ENCODE measurements around the gene TMEM170B. TPM values are rescaled to one million over a fixed set of nuclear protein-coding genes. Genes with fewer than 3 reads are reported as not detected.
A peak's percentile ranks its signal among the peaks of the same experiment; 100 is the strongest.
"Not testable (repeated sequence)": the region's sequence is repeated elsewhere in the genome, so short reads cannot be mapped to it uniquely, and the experiment has no call there.

Gene TMEM170B
- polyA plus RNA-seq, 3 donors from 2014 or later: 0.17 to 0.59 (median 0.36) TPM

GRCh38 chr6:11538819-11539468, 1.4 kb downstream of the TMEM170B start:
- Mint-ChIP-seq H3K36me3 (no peaks in the 10 kb centered on the region), H3K9me3 (no peaks in the 10 kb centered on the region), H3K4me3 (peak overlapping the region; percentile 86 to 92 (median 88)), H3K4me1 (peaks cover 10 to 20% of the 10 kb centered on the region in 2 donors), H3K27me3 (ENCODE audit: low read depth in 3 of 3) (peaks cover 0 to 9% (median 5%) of the 10 kb centered on the region in 3 donors), H3K27ac (peak overlapping the region in 5 of 6 donors; percentile 71 to 89 (median 81))
- no peak for DNase-seq

- DNase-seq: no peak
- H3K36me3 Mint-ChIP-seq: no peaks in the 10 kb centered on the region
- no peak overlapping the region for H3K4me3 Mint-ChIP-seq
- H3K9me3 Mint-ChIP-seq: no peaks in the 10 kb centered on the region
- peaks cover 6 to 11% of the 10 kb centered on the region in 2 donors for H3K4me1 Mint-ChIP-seq
- H3K27ac Mint-ChIP-seq: no peak overlapping the region
- peaks cover 0 to 5% (median 5%) of the 10 kb centered on the region in 3 donors for H3K27me3 Mint-ChIP-seq (ENCODE audit: low read depth in 3 of 3)
These were observed 5.3 kb downstream of the TMEM170B start for GRCh38 chr6:11542863-11543262.

GRCh38 chr6:11543919-11544518, 6.5 kb downstream of the TMEM170B start:
- peaks cover 0 to 2% (median 0%) of the 10 kb centered on the region in 6 donors for H3K9me3 Mint-ChIP-seq
- no peaks in the 10 kb centered on the region for H3K36me3 Mint-ChIP-seq
- no peak overlapping the region for H3K4me3 Mint-ChIP-seq
- peaks cover 0 to 5% (median 0%) of the 10 kb centered on the region in 3 donors for H3K27me3 Mint-ChIP-seq (ENCODE audit: low read depth in 3 of 3)
- peaks cover 1 to 6% of the 10 kb centered on the region in 2 donors for H3K4me1 Mint-ChIP-seq
- DNase-seq: no peak
- no peak overlapping the region for H3K27ac Mint-ChIP-seq

DNA sequence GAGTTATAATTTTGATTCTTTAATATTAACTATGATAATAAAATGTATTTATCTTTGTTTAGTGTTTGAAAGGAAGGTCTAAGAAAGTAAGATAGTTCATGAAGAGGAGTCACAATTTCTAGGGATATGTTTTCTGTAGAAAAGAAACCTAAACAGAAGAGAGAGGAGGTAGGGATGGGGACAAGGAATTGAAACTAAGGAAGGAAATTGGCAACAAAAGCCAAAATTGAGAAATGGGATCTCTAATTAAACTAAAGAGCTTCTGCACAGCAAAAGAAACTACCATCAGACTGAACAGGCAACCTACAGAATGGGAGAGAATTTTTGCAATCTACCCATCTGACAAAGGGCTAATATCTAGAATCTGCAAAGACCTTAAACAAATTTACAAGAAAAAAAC, 10.3 kb downstream of the TMEM170B start:
- H3K36me3 Mint-ChIP-seq; DNase-seq; H3K27ac Mint-ChIP-seq; H3K27me3 Mint-ChIP-seq (ENCODE audit: low read depth in 3 of 3); H3K4me1 Mint-ChIP-seq; H3K4me3 Mint-ChIP-seq; H3K9me3 Mint-ChIP-seq: not testable (repeated sequence)

DNA sequence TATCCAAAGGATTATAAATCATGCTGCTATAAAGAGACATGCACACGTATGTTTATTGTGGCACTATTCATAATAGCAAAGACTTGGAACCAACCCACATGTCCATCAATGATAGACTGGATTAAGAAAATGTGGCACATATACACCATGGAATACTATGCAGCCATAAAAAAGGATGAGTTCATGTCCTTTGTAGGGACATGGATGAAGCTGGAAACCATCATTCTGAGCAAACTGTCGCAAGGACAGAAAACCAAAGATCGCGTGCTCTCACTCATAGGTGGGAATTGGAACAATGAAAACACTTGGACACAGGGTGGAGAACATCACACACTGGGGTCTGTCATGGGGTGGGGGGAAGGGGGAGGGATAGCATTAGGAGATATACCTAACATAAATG, 11.0 kb downstream of the TMEM170B start:
- not testable (repeated sequence) for H3K4me1 Mint-ChIP-seq; H3K27ac Mint-ChIP-seq; H3K36me3 Mint-ChIP-seq; DNase-seq; H3K27me3 Mint-ChIP-seq (ENCODE audit: low read depth in 3 of 3); H3K9me3 Mint-ChIP-seq; H3K4me3 Mint-ChIP-seq

- Mint-ChIP-seq H3K27ac (no peak overlapping the region), H3K4me1 (no peaks in the 10 kb centered on the region)
These were observed 13.5 kb downstream of the TMEM170B start for GRCh38 chr6:11551053-11551452.

GRCh38 chr6:11552442-11552841, 14.9 kb downstream of the TMEM170B start:
- no peaks in the 10 kb centered on the region for H3K36me3 Mint-ChIP-seq
- peaks cover 0 to 2% (median 0%) of the 10 kb centered on the region in 3 donors for H3K27me3 Mint-ChIP-seq (ENCODE audit: low read depth in 3 of 3)
- no peak for DNase-seq
- H3K9me3 Mint-ChIP-seq: peaks cover 0 to 2% (median 0%) of the 10 kb centered on the region in 6 donors
- no peak overlapping the region for H3K27ac Mint-ChIP-seq
- peaks cover 0 to 2% of the 10 kb centered on the region in 2 donors for H3K4me1 Mint-ChIP-seq
- no peak overlapping the region for H3K4me3 Mint-ChIP-seq

More at GRCh38 chr6:11551053-11551452, 13.5 kb downstream of the TMEM170B start:
- Mint-ChIP-seq H3K36me3 (no peaks in the 10 kb centered on the region), H3K27me3 (ENCODE audit: low read depth in 3 of 3) (peaks cover 0 to 2% (median 0%) of the 10 kb centered on the region in 3 donors), H3K4me3 (no peak overlapping the region), H3K9me3 (peaks cover 0 to 2% (median 0%) of the 10 kb centered on the region in 6 donors)
- no peak for DNase-seq

DNA sequence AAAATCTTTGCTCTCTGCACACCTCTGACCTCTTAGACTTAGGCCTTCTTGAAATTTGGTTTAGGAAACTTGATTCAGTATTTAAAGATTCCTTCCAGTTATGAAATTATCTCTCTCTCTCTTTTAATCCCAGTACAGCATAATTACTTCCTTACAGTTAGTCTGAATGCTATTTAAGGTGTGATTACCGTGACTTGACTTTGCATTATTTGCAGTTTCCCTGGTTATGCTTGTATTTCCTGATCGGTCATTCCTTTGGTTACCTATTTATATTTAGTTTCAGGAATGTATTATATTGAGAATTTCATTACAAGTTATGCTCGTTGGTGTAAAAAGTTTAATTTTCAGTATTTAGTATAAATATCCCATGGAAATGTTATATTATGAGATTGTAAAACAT, 16.3 kb downstream of the TMEM170B start:
- no peak for DNase-seq
- no peaks in the 10 kb centered on the region for H3K36me3 Mint-ChIP-seq
- H3K4me1 Mint-ChIP-seq: peaks cover 0 to 2% of the 10 kb centered on the region in 2 donors
- peaks cover 0 to 2% (median 0%) of the 10 kb centered on the region in 3 donors for H3K27me3 Mint-ChIP-seq (ENCODE audit: low read depth in 3 of 3)
- H3K27ac Mint-ChIP-seq: no peak overlapping the region
- H3K9me3 Mint-ChIP-seq: peaks cover 0 to under 1% (median 0%) of the 10 kb centered on the region in 6 donors
- H3K4me3 Mint-ChIP-seq: no peak overlapping the region

- peaks cover 0 to 2% (median 0%) of the 10 kb centered on the region in 3 donors for H3K27me3 Mint-ChIP-seq (ENCODE audit: low read depth in 3 of 3)
- DNase-seq: no peak
- peaks cover 0 to 2% of the 10 kb centered on the region in 2 donors for H3K4me1 Mint-ChIP-seq
- H3K27ac Mint-ChIP-seq: no peak overlapping the region
- no peaks in the 10 kb centered on the region for H3K9me3 Mint-ChIP-seq
- H3K36me3 Mint-ChIP-seq: no peaks in the 10 kb centered on the region
- no peak overlapping the region for H3K4me3 Mint-ChIP-seq
These were observed 18.8 kb downstream of the TMEM170B start for GRCh38 chr6:11556309-11556708.

- H3K4me1 Mint-ChIP-seq: no peaks in the 10 kb centered on the region
- DNase-seq: no peak
- H3K4me3 Mint-ChIP-seq: no peak overlapping the region
- H3K27ac Mint-ChIP-seq: no peak overlapping the region
- peaks cover 4 to 13% (median 6%) of the 10 kb centered on the region in 3 donors for H3K36me3 Mint-ChIP-seq
- H3K27me3 Mint-ChIP-seq (ENCODE audit: low read depth in 3 of 3): no peaks in the 10 kb centered on the region
- H3K9me3 Mint-ChIP-seq: no peaks in the 10 kb centered on the region
These were observed 26.2 kb downstream of the TMEM170B start for GRCh38 chr6:11563793-11564192.

DNA sequence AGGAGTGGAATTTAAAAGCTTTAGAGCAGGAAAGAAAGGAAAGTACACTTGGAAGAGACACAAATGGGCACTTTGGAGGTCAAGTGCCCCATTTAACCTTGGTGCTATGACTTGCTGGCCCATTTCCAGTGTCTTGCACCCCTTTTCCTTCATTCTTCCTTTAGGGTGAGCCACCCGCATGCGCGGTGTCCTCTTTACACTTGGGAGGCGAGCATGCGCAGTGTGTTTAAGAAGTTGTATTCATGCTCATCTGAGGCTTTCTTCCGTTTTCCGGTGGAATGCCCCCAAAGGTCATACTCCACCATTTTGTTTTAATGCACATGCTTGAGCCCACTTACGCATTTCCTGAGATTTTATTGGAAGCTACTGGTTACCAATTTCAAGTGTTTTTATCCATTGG, 29.1 kb downstream of the TMEM170B start:
- Mint-ChIP-seq H3K36me3 (peaks cover 4 to 13% (median 9%) of the 10 kb centered on the region in 3 donors), H3K4me3 (no peak overlapping the region), H3K9me3 (no peaks in the 10 kb centered on the region), H3K4me1 (no peaks in the 10 kb centered on the region), H3K27ac (no peak overlapping the region), H3K27me3 (ENCODE audit: low read depth in 3 of 3) (no peaks in the 10 kb centered on the region)
- no peak for DNase-seq

DNA sequence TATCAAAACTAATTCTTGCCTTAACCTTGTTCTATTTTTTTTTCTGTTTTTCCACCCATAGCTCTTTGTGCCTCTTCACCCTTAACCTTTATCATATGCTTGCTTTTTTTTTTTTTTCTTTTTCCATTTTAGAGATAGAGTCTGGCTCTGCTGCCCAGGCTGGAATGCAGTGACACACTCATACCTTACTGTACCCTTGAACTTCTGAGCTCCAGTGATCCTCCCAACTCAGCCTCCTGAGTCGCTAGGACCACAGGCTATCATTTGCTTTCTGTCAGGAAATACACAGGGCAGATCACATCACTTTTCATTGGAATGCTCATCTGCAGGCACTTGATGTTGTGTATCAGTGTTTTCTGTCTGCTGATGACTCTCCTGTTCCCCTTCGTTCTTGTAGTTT, 33.5 kb downstream of the TMEM170B start:
- Mint-ChIP-seq H3K9me3 (no peaks in the 10 kb centered on the region), H3K27me3 (ENCODE audit: low read depth in 3 of 3) (no peaks in the 10 kb centered on the region), H3K36me3 (peaks cover 0 to 9% (median 8%) of the 10 kb centered on the region in 3 donors), H3K4me3 (no peak overlapping the region), H3K4me1 (no peaks in the 10 kb centered on the region), H3K27ac (no peak overlapping the region)
- no peak for DNase-seq

GRCh38 chr6:11575408-11576033, 38.0 kb downstream of the TMEM170B start:
- Mint-ChIP-seq H3K9me3 (no peaks in the 10 kb centered on the region), H3K4me3 (no peak overlapping the region), H3K27me3 (ENCODE audit: low read depth in 3 of 3) (no peaks in the 10 kb centered on the region), H3K36me3 (peaks cover 0 to 4% (median 0%) of the 10 kb centered on the region in 3 donors), H3K27ac (no peak overlapping the region), H3K4me1 (no peaks in the 10 kb centered on the region)
- DNase-seq: peak; percentile 22 to 38 (median 31)

GRCh38 chr6:11580686-11581405, 43.3 kb downstream of the TMEM170B start:
- no peak for DNase-seq
- Mint-ChIP-seq H3K27me3 (ENCODE audit: low read depth in 3 of 3) (no peaks in the 10 kb centered on the region), H3K36me3 (no peaks in the 10 kb centered on the region), H3K9me3 (no peaks in the 10 kb centered on the region), H3K27ac (no peak overlapping the region), H3K4me1 (no peaks in the 10 kb centered on the region), H3K4me3 (no peak overlapping the region)

All from immature natural killer cell (primary cell).